GM12878 (cell line): ENCODE measurements around the gene TM9SF4. TPM values are rescaled to one million over a fixed set of nuclear protein-coding genes. Genes with fewer than 3 reads are reported as not detected.

ENCODE experiments used
- polyA plus RNA-seq, 11 experiments: library from polyadenylated mRNA; depleted of rRNA in 4 of 11; unstranded in 6 of 11; stranded (reverse) in 5 of 11; fragments of >200 nt; fragmentation: Nextera tagmentation in 4 of 11; fragmentation: Illumina TruSeq in 1 of 11; extraction: Ambion mirVana in 4 of 11; extraction: Trizol in 1 of 11; gene quantifications; 1 replicate in 1 of 11; 2 replicates in 10 of 11; pipeline versions ENCODE4 v1.2.1 to v1.2.3, GENCODE V29; 2011 to 2016; ENCODE audit warnings: inconsistent platforms in 2 of 11, missing spikeins in 2 of 11, low read depth in 1 of 11
- total RNA-seq, 4 experiments: library from RNA; depleted of rRNA in 3 of 4; stranded (reverse); fragments of >200 nt in 3 of 4; fragmentation: Illumina TruSeq in 1 of 4; extraction: Trizol in 1 of 4; gene quantifications; 2 replicates each; pipeline versions ENCODE4 v1.2.1 to v1.2.3, GENCODE V29; 2013 to 2021

TM9SF4 gene
- total and polyA plus RNA-seq, 10 of the 15 experiments (the other 5 are each of a cell fraction or from before 2014, with no cell fraction given): 8.5 to 47.8 (median 24.3) TPM

Other genes starting within 250 kb of the TM9SF4 start
Only the 7 nearest of the 10 such genes appear.
- 13.1 and 16.4 TPM in 2 replicates for gene PDRG1, start 157.7 kb upstream of the TM9SF4 start, total RNA-seq (2014; rRNA removed)
- gene PDRG1, start 157.7 kb upstream of the TM9SF4 start, total RNA-seq (2014; rRNA removed; fragmentation: Illumina TruSeq; extraction: Trizol): 10.4 and 11.1 TPM in 2 replicates
- 20.9 and 21.4 TPM in 2 replicates for gene PDRG1, start 157.7 kb upstream of the TM9SF4 start, total RNA-seq (2021)
- gene PDRG1, start 157.7 kb upstream of the TM9SF4 start, polyA plus RNA-seq (2011; rRNA removed): 18.6 and 25.6 TPM in 2 replicates
- gene PDRG1, start 157.7 kb upstream of the TM9SF4 start, polyA plus RNA-seq (2014; fragmentation: Illumina TruSeq; extraction: Trizol): 13.2 and 17.9 TPM in 2 replicates
- gene PDRG1, start 157.7 kb upstream of the TM9SF4 start, polyA plus RNA-seq (2014; fragmentation: Nextera tagmentation; extraction: Ambion mirVana): 10 to 100 TPM; 34.1 to 55.8 TPM
- gene PDRG1, start 157.7 kb upstream of the TM9SF4 start, polyA plus RNA-seq (2014; rRNA removed): 20.1 and 21.6 TPM in 2 replicates
- gene PDRG1, start 157.7 kb upstream of the TM9SF4 start, polyA plus RNA-seq (2016; fragmentation: Nextera tagmentation; extraction: Ambion mirVana): 10 to 100 TPM; 30.5 to 32.9 TPM
- gene XKR7, start 141.6 kb upstream of the TM9SF4 start, total RNA-seq (2014; rRNA removed): under 0.01 TPM in 1 of 2 replicates, not detected in the other
- gene XKR7, start 141.6 kb upstream of the TM9SF4 start, total RNA-seq (2014; rRNA removed; fragmentation: Illumina TruSeq; extraction: Trizol): not detected in 2 replicates
- not detected in 2 replicates for gene XKR7, start 141.6 kb upstream of the TM9SF4 start, total RNA-seq (2021)
- gene XKR7, start 141.6 kb upstream of the TM9SF4 start, polyA plus RNA-seq (2011; rRNA removed): not detected in 2 replicates
- not detected in 2 replicates for gene XKR7, start 141.6 kb upstream of the TM9SF4 start, polyA plus RNA-seq (2014; fragmentation: Illumina TruSeq; extraction: Trizol)
- not detected for gene XKR7, start 141.6 kb upstream of the TM9SF4 start, polyA plus RNA-seq (2014; fragmentation: Nextera tagmentation; extraction: Ambion mirVana)
- not detected in 2 replicates for gene XKR7, start 141.6 kb upstream of the TM9SF4 start, polyA plus RNA-seq (2014; rRNA removed)
- not detected for gene XKR7, start 141.6 kb upstream of the TM9SF4 start, polyA plus RNA-seq (2016; fragmentation: Nextera tagmentation; extraction: Ambion mirVana)
- gene CCM2L, start 99.3 kb upstream of the TM9SF4 start, total RNA-seq (2014; rRNA removed): not detected in 2 replicates
- gene CCM2L, start 99.3 kb upstream of the TM9SF4 start, total RNA-seq (2014; rRNA removed; fragmentation: Illumina TruSeq; extraction: Trizol): not detected in 2 replicates
- not detected in 2 replicates for gene CCM2L, start 99.3 kb upstream of the TM9SF4 start, total RNA-seq (2021)
- gene CCM2L, start 99.3 kb upstream of the TM9SF4 start, polyA plus RNA-seq (2011; rRNA removed): not detected in 2 replicates
- not detected in 2 replicates for gene CCM2L, start 99.3 kb upstream of the TM9SF4 start, polyA plus RNA-seq (2014; fragmentation: Illumina TruSeq; extraction: Trizol)
- gene CCM2L, start 99.3 kb upstream of the TM9SF4 start, polyA plus RNA-seq (2014; fragmentation: Nextera tagmentation; extraction: Ambion mirVana): not detected
- not detected in 2 replicates for gene CCM2L, start 99.3 kb upstream of the TM9SF4 start, polyA plus RNA-seq (2014; rRNA removed)
- gene CCM2L, start 99.3 kb upstream of the TM9SF4 start, polyA plus RNA-seq (2016; fragmentation: Nextera tagmentation; extraction: Ambion mirVana): not detected
- 30.2 and 30.3 TPM in 2 replicates for gene HCK, start 57.5 kb upstream of the TM9SF4 start, total RNA-seq (2014; rRNA removed)
- gene HCK, start 57.5 kb upstream of the TM9SF4 start, total RNA-seq (2014; rRNA removed; fragmentation: Illumina TruSeq; extraction: Trizol): 20.5 TPM in 2 replicates
- 20.1 and 21.0 TPM in 2 replicates for gene HCK, start 57.5 kb upstream of the TM9SF4 start, total RNA-seq (2021)
- gene HCK, start 57.5 kb upstream of the TM9SF4 start, polyA plus RNA-seq (2011; rRNA removed): 1.5 and 3.0 TPM in 2 replicates
- 22.5 and 25.2 TPM in 2 replicates for gene HCK, start 57.5 kb upstream of the TM9SF4 start, polyA plus RNA-seq (2014; fragmentation: Illumina TruSeq; extraction: Trizol)
- 1 to 10 TPM; 1.3 to 2.1 TPM for gene HCK, start 57.5 kb upstream of the TM9SF4 start, polyA plus RNA-seq (2014; fragmentation: Nextera tagmentation; extraction: Ambion mirVana)
- 25.0 and 26.7 TPM in 2 replicates for gene HCK, start 57.5 kb upstream of the TM9SF4 start, polyA plus RNA-seq (2014; rRNA removed)
- 10 to 100 TPM; 16.5 to 16.8 TPM for gene HCK, start 57.5 kb upstream of the TM9SF4 start, polyA plus RNA-seq (2016; fragmentation: Nextera tagmentation; extraction: Ambion mirVana)
- gene PLAGL2, start 98.0 kb downstream of the TM9SF4 start, total RNA-seq (2014; rRNA removed): 7.3 and 7.8 TPM in 2 replicates
- 8.3 and 8.4 TPM in 2 replicates for gene PLAGL2, start 98.0 kb downstream of the TM9SF4 start, total RNA-seq (2014; rRNA removed; fragmentation: Illumina TruSeq; extraction: Trizol)
- gene PLAGL2, start 98.0 kb downstream of the TM9SF4 start, total RNA-seq (2021): 29.7 and 31.7 TPM in 2 replicates
- gene PLAGL2, start 98.0 kb downstream of the TM9SF4 start, polyA plus RNA-seq (2011; rRNA removed): 4.5 and 7.4 TPM in 2 replicates
- gene PLAGL2, start 98.0 kb downstream of the TM9SF4 start, polyA plus RNA-seq (2014; fragmentation: Illumina TruSeq; extraction: Trizol): 31.0 and 32.3 TPM in 2 replicates
- 1 to 10 TPM; 4.4 to 7.3 TPM for gene PLAGL2, start 98.0 kb downstream of the TM9SF4 start, polyA plus RNA-seq (2014; fragmentation: Nextera tagmentation; extraction: Ambion mirVana)
- 18.4 and 18.5 TPM in 2 replicates for gene PLAGL2, start 98.0 kb downstream of the TM9SF4 start, polyA plus RNA-seq (2014; rRNA removed)
- 10 to 100 TPM; 18.3 to 21.0 TPM for gene PLAGL2, start 98.0 kb downstream of the TM9SF4 start, polyA plus RNA-seq (2016; fragmentation: Nextera tagmentation; extraction: Ambion mirVana)
- gene POFUT1, start 98.2 kb downstream of the TM9SF4 start, total RNA-seq (2014; rRNA removed): 23.1 and 24.0 TPM in 2 replicates
- gene POFUT1, start 98.2 kb downstream of the TM9SF4 start, total RNA-seq (2014; rRNA removed; fragmentation: Illumina TruSeq; extraction: Trizol): 20.5 and 22.2 TPM in 2 replicates
- 30.5 and 33.4 TPM in 2 replicates for gene POFUT1, start 98.2 kb downstream of the TM9SF4 start, total RNA-seq (2021)
- gene POFUT1, start 98.2 kb downstream of the TM9SF4 start, polyA plus RNA-seq (2011; rRNA removed): 11.3 and 15.1 TPM in 2 replicates
- gene POFUT1, start 98.2 kb downstream of the TM9SF4 start, polyA plus RNA-seq (2014; fragmentation: Illumina TruSeq; extraction: Trizol): 24.1 and 25.1 TPM in 2 replicates
- gene POFUT1, start 98.2 kb downstream of the TM9SF4 start, polyA plus RNA-seq (2014; fragmentation: Nextera tagmentation; extraction: Ambion mirVana): 1 to 10 TPM; 2.6 to 3.9 TPM
- gene POFUT1, start 98.2 kb downstream of the TM9SF4 start, polyA plus RNA-seq (2014; rRNA removed): 19.3 and 19.8 TPM in 2 replicates
- gene POFUT1, start 98.2 kb downstream of the TM9SF4 start, polyA plus RNA-seq (2016; fragmentation: Nextera tagmentation; extraction: Ambion mirVana): 10 to 100 TPM; 24.4 to 24.9 TPM
- 27.4 and 28.3 TPM in 2 replicates for gene KIF3B, start 167.9 kb downstream of the TM9SF4 start, total RNA-seq (2014; rRNA removed)
- gene KIF3B, start 167.9 kb downstream of the TM9SF4 start, total RNA-seq (2014; rRNA removed; fragmentation: Illumina TruSeq; extraction: Trizol): 27.5 and 28.5 TPM in 2 replicates
- gene KIF3B, start 167.9 kb downstream of the TM9SF4 start, total RNA-seq (2021): 29.5 and 31.5 TPM in 2 replicates
- gene KIF3B, start 167.9 kb downstream of the TM9SF4 start, polyA plus RNA-seq (2011; rRNA removed): 26.3 and 28.9 TPM in 2 replicates
- gene KIF3B, start 167.9 kb downstream of the TM9SF4 start, polyA plus RNA-seq (2014; fragmentation: Illumina TruSeq; extraction: Trizol): 37.3 and 39.0 TPM in 2 replicates
- gene KIF3B, start 167.9 kb downstream of the TM9SF4 start, polyA plus RNA-seq (2014; fragmentation: Nextera tagmentation; extraction: Ambion mirVana): 10 to 100 TPM; 10.7 to 11.2 TPM
- gene KIF3B, start 167.9 kb downstream of the TM9SF4 start, polyA plus RNA-seq (2014; rRNA removed): 23.8 and 25.6 TPM in 2 replicates
- 1 to 10 TPM; 7.4 to 7.5 TPM for gene KIF3B, start 167.9 kb downstream of the TM9SF4 start, polyA plus RNA-seq (2016; fragmentation: Nextera tagmentation; extraction: Ambion mirVana)